ENCODE data around the gene LIMK2.

GRCh38 chr22:31271026-31271425 lies 58.9 kb downstream of the LIMK2 start:
- no peak for TF ChIP-seq CTCF (IDR thresholded peaks at IDR 0.05)
- TF ChIP-seq POLR2A (IDR thresholded peaks at IDR 0.05) = no peak

Data from body of pancreas (tissue), 4 donors.